ENCODE measurements around the gene TRIL.

DNA sequence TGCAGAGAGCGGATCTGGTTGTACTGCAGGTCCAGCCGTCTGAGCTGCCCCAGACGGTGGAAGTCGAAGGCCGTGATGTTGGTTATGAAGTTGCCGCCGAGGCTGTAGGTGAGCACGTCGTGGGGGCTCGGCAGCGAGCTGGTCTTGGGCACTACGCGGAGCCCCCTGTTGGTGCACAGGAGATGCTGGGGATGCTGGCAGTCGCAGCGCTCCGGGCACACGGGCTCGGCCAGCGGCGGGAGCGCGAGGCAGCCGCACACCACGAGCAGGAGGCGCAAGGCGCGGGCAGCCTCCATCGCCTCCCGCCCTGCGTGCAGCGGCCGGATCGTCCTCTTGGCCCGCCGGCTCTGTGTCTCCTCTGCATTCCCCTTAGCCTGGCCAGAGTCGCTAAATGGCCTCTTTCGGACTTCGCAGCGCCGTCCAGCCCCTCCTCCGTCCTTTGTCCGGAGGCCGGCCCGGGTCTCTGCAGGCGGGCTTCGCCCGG, 337 bp downstream of the TRIL start:
- TF ChIP-seq, protein P1, sequence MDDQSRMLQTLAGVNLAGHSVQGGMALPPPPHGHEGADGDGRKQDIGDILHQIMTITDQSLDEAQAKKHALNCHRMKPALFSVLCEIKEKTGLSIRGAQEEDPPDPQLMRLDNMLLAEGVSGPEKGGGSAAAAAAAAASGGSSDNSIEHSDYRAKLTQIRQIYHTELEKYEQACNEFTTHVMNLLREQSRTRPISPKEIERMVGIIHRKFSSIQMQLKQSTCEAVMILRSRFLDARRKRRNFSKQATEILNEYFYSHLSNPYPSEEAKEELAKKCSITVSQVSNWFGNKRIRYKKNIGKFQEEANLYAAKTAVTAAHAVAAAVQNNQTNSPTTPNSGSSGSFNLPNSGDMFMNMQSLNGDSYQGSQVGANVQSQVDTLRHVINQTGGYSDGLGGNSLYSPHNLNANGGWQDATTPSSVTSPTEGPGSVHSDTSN (IDR thresholded peaks at IDR 0.05): no peak
- TF ChIP-seq JUN (IDR thresholded peaks at IDR 0.05) (no peak), POLR2A (IDR thresholded peaks at IDR 0.05; ENCODE audit: low read length) (no peak)
